Testis (tissue), 2 donors: ENCODE measurements around the gene TBK1.

Experiments
- CTCF ChIP-seq, 3 experiments: fragments of 450-650 bp in 2 of 3; fragments of 200-600 bp in 1 of 3; sonication (generic) in 1 of 3; IDR thresholded peaks; one replicate each; pipeline ENCODE4 v1.5.1; 2016 to 2019; ENCODE audit warnings: antibody characterized with exemption in 3 of 3, mild to moderate bottlenecking in 2 of 3, moderate library complexity in 1 of 3
- POLR2A ChIP-seq: fragments of 450-650 bp; IDR thresholded peaks from one replicate; pipeline ENCODE4 v1.6.1; 2017; ENCODE audit warnings: antibody characterized with exemption, mild to moderate bottlenecking, moderate library complexity

GRCh38 chr12:64412459-64412858 lies 39.5 kb upstream of the TBK1 start:
- TF ChIP-seq CTCF (IDR thresholded peaks at IDR 0.05) (no peak), POLR2A (no peak)
